ENCODE measurements around the gene FAM171A1. TPM values are rescaled to one million over a fixed set of nuclear protein-coding genes. Genes with fewer than 3 reads are reported as not detected.
"Not testable (repeated sequence)": the region's sequence is repeated elsewhere in the genome, so short reads cannot be mapped to it uniquely, and the experiment has no call there.

The FAM171A1 gene
- 1 to 10 TPM; 2.4 to 3.9 TPM for total RNA-seq

GRCh38 chr10:15370856-15371701 lies at the start of gene FAM171A1:
Gene FAM171A1, minus strand, starts transcription at chr10:15371289. Its CDS starts 237 bp downstream, at chr10:15371052.
- Mint-ChIP-seq H3K36me3 (ENCODE audit: low read depth) (no peaks in the 10 kb centered on the region), H3K27ac (peak within 1 kb of the TSS; percentile 69)

GRCh38 chr10:15420858-15421257 lies 49.8 kb upstream of the FAM171A1 start:
- no peak for ATAC-seq (replicated peaks)
- H3K27me3 Mint-ChIP-seq: peaks cover 6% of the 10 kb centered on the region
- no peak overlapping the region for H3K4me3 Mint-ChIP-seq
- peaks cover 5% of the 10 kb centered on the region for H3K9me3 Mint-ChIP-seq
- H3K36me3 Mint-ChIP-seq (ENCODE audit: low read depth): no peaks in the 10 kb centered on the region
- H3K4me1 Mint-ChIP-seq: no peaks in the 10 kb centered on the region
- no peak overlapping the region for H3K27ac Mint-ChIP-seq

More at GRCh38 chr10:15370856-15371701, at the start of gene FAM171A1:
- H3K4me1 Mint-ChIP-seq: peaks cover 5% of the 10 kb centered on the region
- peaks cover 3% of the 10 kb centered on the region for H3K27me3 Mint-ChIP-seq
- peak within 1 kb of the TSS; percentile 70 for H3K4me3 Mint-ChIP-seq
- ATAC-seq (replicated peaks): peak; percentile 83
- no peaks in the 10 kb centered on the region for H3K9me3 Mint-ChIP-seq

- Mint-ChIP-seq H3K9me3 (peaks cover 5% of the 10 kb centered on the region), H3K36me3 (ENCODE audit: low read depth) (no peaks in the 10 kb centered on the region), H3K4me1 (no peaks in the 10 kb centered on the region), H3K27me3 (peaks cover 6% of the 10 kb centered on the region), H3K27ac (no peak overlapping the region), H3K4me3 (no peak overlapping the region)
- ATAC-seq (replicated peaks): peak; percentile 45
These were observed 48.3 kb upstream of the FAM171A1 start for GRCh38 chr10:15419279-15419874.

- no peak overlapping the region for H3K27ac Mint-ChIP-seq
- peaks cover 5% of the 10 kb centered on the region for H3K9me3 Mint-ChIP-seq
- H3K36me3 Mint-ChIP-seq (ENCODE audit: low read depth): no peaks in the 10 kb centered on the region
- peaks cover 11% of the 10 kb centered on the region for H3K27me3 Mint-ChIP-seq
- no peaks in the 10 kb centered on the region for H3K4me1 Mint-ChIP-seq
- H3K4me3 Mint-ChIP-seq: no peak overlapping the region
- no peak for ATAC-seq (replicated peaks)
These were observed 44.9 kb upstream of the FAM171A1 start for GRCh38 chr10:15416034-15416433.

GRCh38 chr10:15411010-15411409 lies 39.9 kb upstream of the FAM171A1 start:
- Mint-ChIP-seq H3K36me3 (ENCODE audit: low read depth) (no peaks in the 10 kb centered on the region), H3K4me3 (no peak overlapping the region), H3K4me1 (no peaks in the 10 kb centered on the region), H3K27me3 (peaks cover 17% of the 10 kb centered on the region), H3K27ac (no peak overlapping the region), H3K9me3 (peaks cover under 1% of the 10 kb centered on the region)
- no peak for ATAC-seq (replicated peaks)

- H3K27ac Mint-ChIP-seq; ATAC-seq (replicated peaks); H3K4me1 Mint-ChIP-seq; H3K36me3 Mint-ChIP-seq (ENCODE audit: low read depth); H3K4me3 Mint-ChIP-seq; H3K9me3 Mint-ChIP-seq: not testable (repeated sequence)
- H3K27me3 Mint-ChIP-seq: peaks cover 21% of the 10 kb centered on the region
These were observed 38.3 kb upstream of the FAM171A1 start for GRCh38 chr10:15409350-15409749.

- Mint-ChIP-seq H3K36me3 (ENCODE audit: low read depth) (no peaks in the 10 kb centered on the region), H3K4me1 (no peaks in the 10 kb centered on the region), H3K9me3 (peaks cover 5% of the 10 kb centered on the region), H3K4me3 (no peak overlapping the region), H3K27ac (no peak overlapping the region), H3K27me3 (peaks cover 17% of the 10 kb centered on the region)
- ATAC-seq (replicated peaks): no peak
These were observed 37.5 kb upstream of the FAM171A1 start for GRCh38 chr10:15408557-15408956.

- no peak for ATAC-seq (replicated peaks)
- Mint-ChIP-seq H3K27ac (no peak overlapping the region), H3K4me1 (no peaks in the 10 kb centered on the region), H3K9me3 (peaks cover 5% of the 10 kb centered on the region), H3K36me3 (ENCODE audit: low read depth) (no peaks in the 10 kb centered on the region), H3K4me3 (no peak overlapping the region), H3K27me3 (peaks cover 9% of the 10 kb centered on the region)
These were observed 34.2 kb upstream of the FAM171A1 start for GRCh38 chr10:15405319-15405718.

GRCh38 chr10:15401382-15401781 lies 30.3 kb upstream of the FAM171A1 start:
- Mint-ChIP-seq H3K27ac (no peak overlapping the region), H3K9me3 (peaks cover 5% of the 10 kb centered on the region), H3K4me1 (no peaks in the 10 kb centered on the region), H3K4me3 (no peak overlapping the region), H3K36me3 (ENCODE audit: low read depth) (no peaks in the 10 kb centered on the region), H3K27me3 (peaks cover 4% of the 10 kb centered on the region)
- ATAC-seq (replicated peaks): no peak

GRCh38 chr10:15400461-15400860 lies 29.4 kb upstream of the FAM171A1 start:
- not testable (repeated sequence) for H3K27ac Mint-ChIP-seq; H3K36me3 Mint-ChIP-seq (ENCODE audit: low read depth); H3K4me1 Mint-ChIP-seq; H3K27me3 Mint-ChIP-seq; ATAC-seq (replicated peaks); H3K9me3 Mint-ChIP-seq; H3K4me3 Mint-ChIP-seq

GRCh38 chr10:15399060-15399661 lies 28.1 kb upstream of the FAM171A1 start:
- Mint-ChIP-seq H3K27ac (no peak overlapping the region), H3K27me3 (no peaks in the 10 kb centered on the region), H3K9me3 (no peaks in the 10 kb centered on the region), H3K36me3 (ENCODE audit: low read depth) (no peaks in the 10 kb centered on the region), H3K4me1 (no peaks in the 10 kb centered on the region), H3K4me3 (no peak overlapping the region)
- no peak for ATAC-seq (replicated peaks)

- Mint-ChIP-seq H3K4me3 (no peak overlapping the region), H3K27ac (no peak overlapping the region), H3K9me3 (no peaks in the 10 kb centered on the region), H3K27me3 (peaks cover 5% of the 10 kb centered on the region), H3K36me3 (ENCODE audit: low read depth) (no peaks in the 10 kb centered on the region), H3K4me1 (no peaks in the 10 kb centered on the region)
- no peak for ATAC-seq (replicated peaks)
These were observed 24.8 kb upstream of the FAM171A1 start for GRCh38 chr10:15395935-15396334.

GRCh38 chr10:15393139-15393825 lies 22.2 kb upstream of the FAM171A1 start:
- Mint-ChIP-seq H3K27ac (no peak overlapping the region), H3K4me3 (no peak overlapping the region), H3K27me3 (peaks cover 8% of the 10 kb centered on the region), H3K36me3 (ENCODE audit: low read depth) (no peaks in the 10 kb centered on the region), H3K4me1 (no peaks in the 10 kb centered on the region), H3K9me3 (no peaks in the 10 kb centered on the region)
- ATAC-seq (replicated peaks): no peak

GRCh38 chr10:15391491-15391890 lies 20.4 kb upstream of the FAM171A1 start:
- Mint-ChIP-seq H3K27ac (no peak overlapping the region), H3K36me3 (ENCODE audit: low read depth) (no peaks in the 10 kb centered on the region), H3K4me3 (no peak overlapping the region), H3K9me3 (no peaks in the 10 kb centered on the region), H3K27me3 (peaks cover 13% of the 10 kb centered on the region), H3K4me1 (no peaks in the 10 kb centered on the region)
- ATAC-seq (replicated peaks): no peak
